Endothelial cell of umbilical vein (primary cell): ENCODE results near the gene YTHDC1. TPM values are rescaled to one million over a fixed set of nuclear protein-coding genes. Genes with fewer than 3 reads are reported as not detected.

Experiments
- BruUV-seq: library from RNA; stranded (reverse); fragments of 400-500 nt; replicated peaks from 2 replicates; lab custom pipeline; 2021; lab: Mats Ljungman, UMichigan
- CTCF ChIA-PET: fragments of 300-600, 350-600 bp; sonication (Branson Sonifier 250); formaldehyde crosslinking; loops from one replicate; lab custom pipeline; 2021; ENCODE audit warnings: antibody characterized with exemption, inconsistent platforms; lab: Charles Lee
- POLR2A ChIA-PET: fragments of 300-600, 350-600 bp; sonication (Branson Sonifier 250); formaldehyde crosslinking; loops from one replicate; lab custom pipeline; 2021; ENCODE audit warnings: antibody characterized with exemption, inconsistent platforms; lab: Charles Lee
- DNase-seq: peaks from one replicate; pipeline ENCODE4 v3.0.0-alpha.2; 2011; ENCODE audit warnings: low read depth, low spot score
- FAIRE-seq: peaks from 2 replicates; lab custom pipeline; 2011; peaks lifted over from hg19 to GRCh38; lab: Jason Lieb, UNC
- H2AFZ ChIP-seq: 2 replicates; pipeline ENCODE4 v1.6.0; 2012; ENCODE audit warnings: low read depth, low read length, control low read depth, inconsistent platforms
- H3K27ac ChIP-seq: 2 replicates; pipeline ENCODE4 v1.5.1; 2011; ENCODE audit warnings: low read depth, mild to moderate bottlenecking, control low read depth, low read length, moderate library complexity; ENCODE audit not compliant: insufficient read depth
- H3K27me3 ChIP-seq, 2 experiments: 2 replicates each; pipeline versions ENCODE4 v1.6.0 to v1.6.1; 2011; ENCODE audit warnings: low read length in 2 of 2, mixed read lengths in 1 of 2; ENCODE audit not compliant: control insufficient read depth in 2 of 2, insufficient read depth in 2 of 2
- H3K36me3 ChIP-seq, 2 experiments: 2 replicates in 1 of 2; 3 replicates in 1 of 2; pipeline ENCODE4 v1.5.1; 2011; ENCODE audit warnings: low read length in 2 of 2, mild to moderate bottlenecking in 1 of 2, moderate library complexity in 1 of 2; ENCODE audit not compliant: control insufficient read depth in 2 of 2, insufficient read depth in 2 of 2; ENCODE audit errors: extremely low read depth in 1 of 2
- H3K4me1 ChIP-seq: 3 replicates; pipeline ENCODE4 v1.5.1; 2011; ENCODE audit warnings: mild to moderate bottlenecking, low read length; ENCODE audit not compliant: control insufficient read depth, insufficient read depth; ENCODE audit errors: extremely low read depth
- H3K4me2 ChIP-seq: 2 replicates; pipeline ENCODE4 v1.6.1; 2011; ENCODE audit warnings: low read length, control low read depth, mixed read lengths; ENCODE audit not compliant: insufficient read depth
- H3K4me3 ChIP-seq, 3 experiments: fragments of 200-600 bp in 1 of 3; sonication (generic), shearing (Covaris generic) in 1 of 3; replicated peaks in 1 of 3; 2 replicates each; pipeline ENCODE4 v1.5.1; 2011 to 2016; ENCODE audit warnings: control low read depth in 3 of 3, low read length in 3 of 3, mild to moderate bottlenecking in 2 of 3, inconsistent platforms in 1 of 3, low read depth in 1 of 3, moderate library complexity in 1 of 3; ENCODE audit not compliant: insufficient read depth in 1 of 3
- H3K79me2 ChIP-seq: 2 replicates; pipeline ENCODE4 v1.6.0; 2012; ENCODE audit warnings: low read length, inconsistent platforms; ENCODE audit not compliant: control insufficient read depth, insufficient read depth
- H3K9ac ChIP-seq: replicated peaks from 2 replicates; pipeline ENCODE3; 2011; ENCODE audit warnings: low read length, control low read depth; ENCODE audit not compliant: insufficient read depth; ENCODE audit errors: extremely low read depth
- H3K9me1 ChIP-seq: replicated peaks from 3 replicates; pipeline ENCODE4 v1.6.0; 2011; ENCODE audit warnings: mild to moderate bottlenecking, low read length; ENCODE audit not compliant: control insufficient read depth, insufficient read depth; ENCODE audit errors: extremely low read depth
- H3K9me3 ChIP-seq: replicated peaks from 2 replicates; pipeline ENCODE4 v1.5.1; 2012; ENCODE audit warnings: low read length, inconsistent platforms; ENCODE audit not compliant: control insufficient read depth, insufficient read depth
- H4K20me1 ChIP-seq: replicated peaks from 2 replicates; pipeline ENCODE3; 2011; ENCODE audit warnings: mild to moderate bottlenecking, low read length; ENCODE audit not compliant: control insufficient read depth, insufficient read depth; ENCODE audit errors: extremely low read depth
- CTCF ChIP-seq, 2 donors: IDR thresholded peaks; 1 replicate in 1 of 2; 2 replicates in 1 of 2; pipeline ENCODE4 v1.5.1; 2011; ENCODE audit warnings: low read length in 2 of 2, mild to moderate bottlenecking in 2 of 2, moderate library complexity in 2 of 2, control low read depth in 1 of 2, inconsistent platforms in 1 of 2, low read depth in 1 of 2; ENCODE audit not compliant: insufficient read depth in 1 of 2; ENCODE audit errors: extremely low read depth in 1 of 2
- EZH2 ChIP-seq: IDR thresholded peaks from 2 replicates; pipeline ENCODE4 v1.6.1; 2012; ENCODE audit warnings: borderline replicate concordance, low read depth, mild to moderate bottlenecking, moderate library complexity, low read length, inconsistent platforms; ENCODE audit not compliant: severe bottlenecking
- FOS ChIP-seq: IDR thresholded peaks from 2 replicates; pipeline ENCODE4 v1.6.1; 2011; ENCODE audit warnings: mild to moderate bottlenecking, low read length, moderate library complexity, borderline replicate concordance; ENCODE audit not compliant: insufficient read depth
- GATA2 ChIP-seq: IDR thresholded peaks from 2 replicates; pipeline ENCODE4 v1.7.0; 2011; ENCODE audit warnings: low read depth, mild to moderate bottlenecking, moderate library complexity, mixed read lengths, low read length; ENCODE audit not compliant: insufficient read length, insufficient read depth
- JUN ChIP-seq: IDR thresholded peaks from 2 replicates; pipeline ENCODE4 v1.6.1; 2011; ENCODE audit warnings: borderline replicate concordance, low read depth; ENCODE audit not compliant: insufficient read length, insufficient read depth
- MYC ChIP-seq: IDR thresholded peaks from one replicate; pipeline ENCODE4 v1.6.1; 2011; ENCODE audit warnings: mild to moderate bottlenecking, low read depth, low read length
- POLR2A ChIP-seq: IDR thresholded peaks from 2 replicates; pipeline ENCODE4 v1.6.1; 2012; ENCODE audit warnings: low read depth, mild to moderate bottlenecking, control low read depth, low read length
- POLR2AphosphoS5 ChIP-seq: IDR thresholded peaks from 2 replicates; pipeline ENCODE4 v1.6.1; 2012; ENCODE audit warnings: low read depth, mild to moderate bottlenecking, control low read depth, low read length, moderate library complexity; ENCODE audit not compliant: insufficient read depth
- dilution Hi-C: fragments of 300-500 bp; cut with MboI; formaldehyde crosslinking; loops from one replicate; pipeline ENCODE4 v1.15.0; 2019; ENCODE audit warnings: low sequenced_read_pairs; ENCODE audit not compliant: extremely low pct_ligation_motif_present
- intact Hi-C: fragments of 100-400 bp; cut with micrococcal nuclease; formaldehyde crosslinking; loops from one replicate; pipeline ENCODE4 v1.10.0; 2022
- polyA plus RNA-seq, 4 experiments: library from polyadenylated mRNA; depleted of rRNA in 3 of 4; stranded (reverse) in 3 of 4; unstranded in 1 of 4; fragments of >200 nt; gene quantifications; 2 replicates each; pipeline versions ENCODE4 v1.2.1 to v1.2.3, GENCODE V29; 2011 to 2012; ENCODE audit warnings: missing spikeins in 1 of 4
- total RNA-seq: library from RNA; stranded (reverse); gene quantifications from 2 replicates; pipeline ENCODE4 v1.2.3, GENCODE V29; 2021
- TF ChIP-seq, protein P1 (sequence below): IDR thresholded peaks from 2 replicates; pipeline ENCODE4 v1.6.1; 2011; ENCODE audit not compliant: insufficient read depth, insufficient read length

The YTHDC1 gene
- total and polyA plus RNA-seq, 2 donors (not counting 3 experiments of a cell fraction or from before 2014, with no cell fraction given) = 17.8 to 60.4 TPM

DNA sequence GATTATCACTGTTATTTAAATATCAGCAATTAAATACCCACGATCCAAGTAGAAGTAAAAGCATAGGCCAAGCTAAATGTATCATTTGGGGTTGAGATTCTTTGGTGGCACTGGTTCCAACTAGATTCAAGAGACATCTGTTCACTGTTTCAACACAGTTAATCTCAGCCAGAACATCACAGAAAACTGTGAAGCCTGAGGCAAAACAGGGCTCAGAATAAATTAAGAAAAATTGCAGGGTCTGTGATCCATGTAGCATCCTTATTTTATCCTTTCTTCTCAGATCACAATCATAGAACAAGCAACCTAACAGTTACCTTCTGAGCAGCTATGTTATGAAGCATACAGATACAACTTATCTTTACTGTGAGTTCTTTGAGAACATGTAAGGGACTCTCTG is 23.7 kb downstream of the YTHDC1 start:
- dilution Hi-C loops (no loop called here), intact Hi-C loops (no loop called here)
- peaks cover 8 to 33% of the 10 kb centered on the region in 2 experiments for H3K36me3 ChIP-seq
- H3K4me3 ChIP-seq = no peak overlapping the region
- no peak for DNase-seq
- H3K4me1 ChIP-seq = no peaks in the 10 kb centered on the region
- H3K9ac ChIP-seq = no peak overlapping the region
- peaks cover 6% of the 10 kb centered on the region for H4K20me1 ChIP-seq
- no peaks in the 10 kb centered on the region for H3K9me1 ChIP-seq
- no peak overlapping the region for H3K27ac ChIP-seq
- H3K27me3 ChIP-seq = no peaks in the 10 kb centered on the region
- no peak for FAIRE-seq
- no peaks in the 10 kb centered on the region for H3K9me3 ChIP-seq
- H2AFZ ChIP-seq = no peak overlapping the region
- ChIA-PET CTCF (interaction anchor here (1.1 kb wide), 1 partner anchor 17 kb away, joined by 4 read pairs; no protein-coding TSS in a partner anchor), POLR2A (no interaction called here)
- H3K4me2 ChIP-seq = no peak overlapping the region
- no peak for TF ChIP-seq FOS
- TF ChIP-seq, protein P1, sequence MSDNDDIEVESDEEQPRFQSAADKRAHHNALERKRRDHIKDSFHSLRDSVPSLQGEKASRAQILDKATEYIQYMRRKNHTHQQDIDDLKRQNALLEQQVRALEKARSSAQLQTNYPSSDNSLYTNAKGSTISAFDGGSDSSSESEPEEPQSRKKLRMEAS = no peak
- TF ChIP-seq MYC = no peak
- TF ChIP-seq POLR2A = no peak
- TF ChIP-seq CTCF (IDR thresholded peaks at IDR 0.05; ENCODE audit: extremely low read depth in 1 of 2, insufficient read depth in 1 of 2, low read depth in 1 of 2, low read length in 2 of 2) = no peak
- no peak for TF ChIP-seq EZH2
- TF ChIP-seq POLR2AphosphoS5 = no peak
- no peak for TF ChIP-seq GATA2
- TF ChIP-seq JUN = no peak
- BruUV-seq = no TSS peak
- H3K79me2 ChIP-seq = peaks cover 2% of the 10 kb centered on the region
